Activated CD4-positive, CD25-positive, alpha-beta regulatory T cell (primary cell): ENCODE results near the gene PYGO1.
"Not testable (repeated sequence)": the region's sequence is repeated elsewhere in the genome, so short reads cannot be mapped to it uniquely, and the experiment has no call there.

Experiments
- DNase-seq, 4 experiments: peaks; one replicate each; lab custom pipeline; 2025; lab: John Stamatoyannopoulos, UW

PYGO1 gene, protein sequence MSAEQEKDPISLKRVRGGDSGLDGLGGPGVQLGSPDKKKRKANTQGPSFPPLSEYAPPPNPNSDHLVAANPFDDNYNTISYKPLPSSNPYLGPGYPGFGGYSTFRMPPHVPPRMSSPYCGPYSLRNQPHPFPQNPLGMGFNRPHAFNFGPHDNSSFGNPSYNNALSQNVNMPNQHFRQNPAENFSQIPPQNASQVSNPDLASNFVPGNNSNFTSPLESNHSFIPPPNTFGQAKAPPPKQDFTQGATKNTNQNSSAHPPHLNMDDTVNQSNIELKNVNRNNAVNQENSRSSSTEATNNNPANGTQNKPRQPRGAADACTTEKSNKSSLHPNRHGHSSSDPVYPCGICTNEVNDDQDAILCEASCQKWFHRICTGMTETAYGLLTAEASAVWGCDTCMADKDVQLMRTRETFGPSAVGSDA

DNA sequence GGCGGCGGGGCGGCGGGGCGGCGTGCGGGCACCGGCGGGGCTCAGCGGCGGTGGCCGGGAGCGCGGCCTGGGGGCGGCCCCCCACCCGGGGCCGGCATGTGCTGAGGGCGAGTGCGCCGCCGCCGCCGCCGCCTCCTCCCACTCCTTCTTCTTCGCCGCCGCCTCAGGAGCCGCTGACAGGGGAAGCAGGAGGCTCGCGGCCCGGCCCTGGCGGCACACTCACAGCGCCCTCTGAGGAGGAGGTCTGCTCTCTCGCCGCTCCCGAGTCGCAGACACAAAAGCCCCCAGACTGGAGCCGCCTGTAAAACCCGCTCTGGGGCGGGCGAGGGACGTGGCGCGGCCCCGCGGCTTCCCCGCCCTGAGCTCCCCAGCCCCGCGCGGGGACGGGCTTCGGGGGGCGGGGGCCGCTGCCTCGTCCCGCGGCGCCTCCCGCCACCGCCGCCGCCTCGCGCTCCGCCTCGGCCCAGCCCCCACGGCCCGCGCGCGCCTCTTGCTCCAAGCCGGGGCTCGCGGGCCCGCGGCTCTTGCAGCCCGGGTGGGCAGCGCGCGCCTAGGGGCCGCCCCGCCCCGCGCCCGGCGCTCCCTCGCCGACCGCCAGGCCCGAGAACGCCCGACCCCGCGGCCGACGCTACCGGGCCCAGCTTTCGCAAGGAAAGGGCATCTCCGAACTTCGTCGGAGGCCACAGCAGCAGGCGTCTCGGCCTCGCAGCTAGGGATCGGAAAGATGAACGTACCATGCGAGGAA, at the start of gene PYGO1:
TSS of gene PYGO1 (minus strand) at position 276 of the 745 bp plus-strand sequence. CDS start 462 bp downstream, outside the sequence.
- DNase-seq: no peak

DNA sequence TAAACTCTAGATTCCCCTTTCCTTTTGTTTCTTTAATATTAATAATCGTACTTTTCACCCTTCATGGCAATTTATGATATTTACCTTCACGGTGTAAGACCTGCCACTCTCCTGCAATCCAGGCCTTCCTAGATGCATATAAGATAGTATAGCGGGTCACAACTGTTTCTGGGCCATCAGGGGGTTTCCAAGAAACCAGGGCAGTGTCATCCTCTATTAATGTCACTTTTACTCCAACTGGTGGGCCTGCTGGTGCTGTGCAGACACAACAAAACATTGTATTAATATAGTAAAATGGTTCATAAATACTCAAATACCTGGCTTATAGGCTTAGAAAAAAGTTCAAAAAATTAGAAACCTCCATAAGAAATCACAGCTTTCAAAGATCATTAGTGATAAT, 48.9 kb upstream of the PYGO1 start:
- DNase-seq: no peak

DNA sequence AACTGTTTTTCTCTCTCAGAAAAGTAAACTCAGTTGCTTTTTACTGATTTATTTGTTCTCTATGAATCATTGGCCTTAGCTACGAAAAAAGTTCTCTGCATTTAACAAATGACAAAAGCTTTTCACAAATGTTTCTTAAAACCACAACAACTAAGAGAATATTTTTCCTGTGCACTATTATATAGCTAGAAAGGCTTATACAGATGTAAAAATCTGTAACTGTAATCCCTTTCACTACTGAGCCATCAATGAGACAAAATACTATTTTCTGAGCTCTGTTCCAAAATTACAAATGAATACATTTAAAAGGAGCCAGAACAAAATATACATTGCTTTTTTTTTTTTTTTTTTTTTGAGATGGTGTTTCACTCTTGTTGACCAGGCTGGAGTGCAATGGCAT, 45.6 kb upstream of the PYGO1 start:
- no peak for DNase-seq

DNA sequence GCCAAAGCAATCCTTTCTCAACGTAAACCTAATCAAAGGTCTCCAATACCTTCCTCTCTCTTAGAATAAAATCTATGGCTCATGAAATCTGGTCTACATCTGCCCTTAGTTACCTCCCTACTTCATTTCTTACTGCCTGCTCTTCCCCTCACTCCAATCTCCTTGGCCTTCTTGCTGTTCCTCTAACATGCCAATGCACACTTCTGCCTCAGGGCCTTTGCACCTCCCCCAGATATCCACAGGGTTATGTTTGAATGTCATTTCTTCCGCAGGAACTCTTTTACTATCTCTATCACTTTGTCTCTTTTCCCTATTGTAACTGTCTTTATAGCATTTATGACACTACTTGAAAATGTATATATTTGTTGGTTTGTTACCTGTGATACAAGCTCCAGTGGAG, 44.3 kb upstream of the PYGO1 start:
- no peak for DNase-seq

DNA sequence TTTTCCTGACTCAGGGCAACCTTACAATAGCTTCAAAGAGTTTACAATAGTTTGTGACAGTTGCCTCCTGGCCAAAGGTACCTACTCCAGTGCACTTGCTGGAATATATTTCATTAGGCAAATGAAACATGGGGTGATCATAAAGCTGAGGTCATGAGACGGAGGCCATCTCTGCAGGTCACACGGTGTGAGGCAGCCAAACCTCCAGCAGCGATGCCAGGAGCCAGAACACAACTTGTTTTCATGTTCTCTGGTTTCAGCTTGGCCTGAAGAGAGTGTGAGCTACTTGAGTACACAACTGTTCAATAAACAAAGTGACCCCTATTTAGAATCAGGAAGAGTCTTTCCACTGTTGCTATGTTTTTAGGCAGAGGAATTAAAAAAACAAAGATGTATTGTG, 42.7 kb upstream of the PYGO1 start:
- no peak for DNase-seq

DNA sequence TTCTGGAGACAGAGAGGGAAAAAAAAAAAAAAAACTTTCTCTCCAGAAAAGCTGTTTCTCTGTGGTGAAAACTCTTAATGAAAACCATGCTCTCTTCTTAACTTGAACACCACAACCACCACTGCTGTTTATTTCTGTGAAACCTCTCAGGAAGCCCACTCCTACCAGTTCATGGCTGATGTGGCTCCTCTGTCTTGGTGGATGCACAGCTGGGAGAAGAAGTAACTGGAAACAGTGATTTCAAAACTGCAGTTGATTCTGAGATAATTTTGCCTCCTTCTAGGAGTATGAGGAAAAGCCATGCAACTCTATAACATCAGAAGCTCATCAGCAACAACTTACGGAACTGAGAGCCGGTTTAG, 40.2 kb upstream of the PYGO1 start:
- no peak for DNase-seq

DNA sequence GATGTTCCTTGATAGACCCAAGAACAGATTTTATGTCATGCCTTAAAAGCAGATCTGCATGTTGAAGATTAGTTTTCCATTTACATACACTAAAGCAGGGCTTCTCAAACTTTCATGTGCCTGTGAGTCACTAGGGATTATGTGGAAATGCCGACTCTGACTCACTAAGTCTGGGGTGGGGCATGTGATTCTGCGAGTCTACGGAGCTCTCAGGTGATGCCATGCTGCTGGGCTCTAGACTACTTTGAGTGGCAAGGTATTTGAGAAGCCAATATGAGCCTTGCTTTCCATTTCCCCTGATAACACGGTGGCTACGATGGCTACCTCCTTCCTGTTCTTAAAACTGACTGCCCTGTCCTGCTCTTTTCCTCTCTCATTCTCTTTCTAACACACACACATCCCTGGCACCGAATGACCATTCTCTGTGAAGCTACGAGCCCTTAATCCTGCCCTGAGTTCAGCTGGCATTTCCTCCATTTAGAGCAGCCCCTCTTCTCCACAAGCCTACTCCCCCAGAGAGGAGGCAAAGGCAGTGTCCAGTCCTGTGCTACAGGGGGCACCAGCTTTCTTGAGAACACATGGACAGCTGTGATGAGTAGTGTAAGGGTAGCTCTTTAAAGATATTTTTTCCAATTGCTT, 39.7 kb upstream of the PYGO1 start:
- no peak for DNase-seq

DNA sequence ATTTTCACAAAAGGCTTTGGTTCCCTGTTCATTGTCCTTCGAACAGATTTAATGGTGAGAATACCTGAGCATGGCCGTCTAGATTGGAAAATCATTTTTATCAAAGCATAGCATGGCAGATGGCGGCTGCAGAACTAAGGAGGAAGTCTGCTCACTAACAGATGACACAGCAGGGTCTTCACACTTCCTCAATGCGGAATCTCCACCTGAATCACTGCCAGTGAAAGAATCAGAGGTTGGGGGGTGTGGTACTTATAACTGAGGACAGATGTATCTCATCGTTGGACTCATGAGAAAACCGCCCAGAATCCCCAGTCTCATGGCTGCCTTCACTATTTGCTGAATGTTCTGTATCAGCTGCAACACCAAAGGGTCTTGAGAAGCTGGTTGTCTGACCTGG, 31.6 kb upstream of the PYGO1 start:
- no peak for DNase-seq

DNA sequence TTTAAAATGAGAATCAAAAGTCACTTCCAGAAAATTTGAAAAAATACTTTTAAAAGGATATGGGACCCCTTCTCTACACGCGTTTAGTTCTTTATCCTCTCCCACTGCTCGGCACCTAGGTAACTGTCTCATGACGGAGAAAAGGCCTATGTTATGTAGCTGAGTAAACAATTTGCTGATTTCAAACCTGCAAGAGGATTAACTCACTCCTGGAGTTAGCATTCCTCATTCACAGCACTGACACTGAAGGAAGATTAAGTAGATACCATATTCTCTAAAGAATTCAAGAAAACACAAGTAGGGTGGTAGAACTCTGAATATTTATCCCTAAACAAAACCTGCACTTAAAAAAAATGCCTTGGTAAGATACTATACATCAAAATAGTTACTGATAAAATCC, 30.2 kb upstream of the PYGO1 start:
- DNase-seq: no peak

DNA sequence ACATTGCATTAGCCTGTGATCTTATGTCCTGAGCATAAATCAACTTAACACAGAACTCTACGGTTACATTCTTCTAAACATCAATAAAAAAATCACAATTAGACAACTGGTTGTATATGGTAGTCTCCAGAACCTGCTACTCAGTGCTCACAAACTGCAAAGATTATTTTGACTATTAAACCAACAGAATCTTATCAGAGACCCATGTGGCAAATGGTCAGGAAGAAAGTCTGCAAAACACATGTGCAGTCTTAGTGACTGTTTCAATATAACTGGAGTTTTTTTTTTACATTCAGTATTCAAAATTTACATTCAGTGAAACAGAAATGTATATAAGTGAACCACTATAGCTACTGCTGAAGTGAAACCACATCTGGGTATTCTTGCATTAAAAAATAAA, 27.3 kb upstream of the PYGO1 start:
- no peak for DNase-seq

DNA sequence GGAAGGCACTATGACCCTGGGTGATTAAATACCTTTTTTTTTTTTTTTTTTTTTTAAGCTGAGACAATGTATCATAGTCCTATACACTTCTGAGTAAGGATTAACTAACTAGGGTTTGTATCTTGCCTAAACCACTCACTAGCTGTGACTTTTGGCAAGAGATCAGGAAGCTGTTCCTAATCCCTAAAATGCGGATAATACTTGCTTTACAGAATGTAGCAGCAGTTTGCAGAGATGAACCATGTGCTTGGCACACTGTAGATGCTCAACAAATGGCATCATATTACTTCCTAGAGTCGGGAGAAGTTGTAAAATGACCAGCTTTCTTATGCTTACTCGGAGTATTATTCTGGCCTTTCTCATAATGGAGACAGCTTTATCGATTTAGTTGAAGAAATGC, 25.6 kb upstream of the PYGO1 start:
- no peak for DNase-seq

DNA sequence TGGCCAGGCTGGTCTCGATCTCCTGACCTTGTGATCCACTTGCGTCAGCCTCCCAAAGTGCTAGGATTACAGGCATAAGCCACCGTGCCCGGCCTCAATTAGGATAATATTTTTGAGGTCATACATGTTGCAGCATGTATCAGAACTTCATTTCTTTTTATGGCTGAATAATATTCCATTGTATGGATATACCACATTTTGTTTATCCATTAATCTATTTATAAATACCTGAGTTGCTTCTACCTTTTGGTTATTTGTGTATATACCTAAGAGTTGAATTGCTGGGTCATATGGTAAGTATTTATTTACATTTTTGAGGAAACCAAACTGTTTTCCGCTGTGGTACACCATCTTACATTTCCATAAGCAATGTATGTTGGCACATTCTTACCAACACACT, 18.1 kb upstream of the PYGO1 start:
- DNase-seq: no peak

DNA sequence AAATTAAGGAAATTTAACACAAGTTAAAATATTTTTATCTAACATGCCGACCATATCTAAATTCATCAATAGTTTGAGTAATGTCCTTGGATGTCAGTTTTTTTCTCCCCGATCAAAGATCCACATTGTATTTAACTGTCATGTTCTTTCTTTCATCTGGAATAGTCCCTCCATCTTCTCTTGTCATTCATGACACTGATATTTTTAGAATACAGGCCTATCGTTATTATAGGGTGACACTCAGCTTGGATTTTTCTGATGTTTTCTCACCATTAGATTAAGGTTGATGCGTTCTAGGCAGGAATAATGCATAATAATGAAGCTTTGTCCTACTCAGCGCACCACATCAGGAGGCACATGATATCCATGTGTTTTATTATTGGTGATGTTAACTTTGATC, 13.2 kb upstream of the PYGO1 start:
- DNase-seq: no peak

DNA sequence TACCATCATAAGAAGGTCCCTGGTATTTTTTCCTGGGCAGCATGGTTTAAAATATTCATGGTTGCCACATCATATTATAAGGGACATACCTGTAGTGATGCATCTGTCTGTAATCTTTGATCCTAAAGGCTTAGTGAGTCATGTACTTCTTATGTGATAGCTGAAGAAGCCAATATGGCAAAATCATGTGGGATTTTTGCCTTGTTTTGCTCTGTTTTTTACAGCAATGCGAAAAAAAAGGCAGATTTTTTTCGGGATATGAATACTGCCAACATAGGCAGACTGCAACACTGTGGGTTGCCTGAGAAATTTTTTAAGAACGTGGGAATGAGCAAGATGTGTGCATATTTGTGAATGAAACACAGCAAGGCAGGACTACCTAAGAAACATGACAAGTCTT, 11.3 kb upstream of the PYGO1 start:
- no peak for DNase-seq

DNA sequence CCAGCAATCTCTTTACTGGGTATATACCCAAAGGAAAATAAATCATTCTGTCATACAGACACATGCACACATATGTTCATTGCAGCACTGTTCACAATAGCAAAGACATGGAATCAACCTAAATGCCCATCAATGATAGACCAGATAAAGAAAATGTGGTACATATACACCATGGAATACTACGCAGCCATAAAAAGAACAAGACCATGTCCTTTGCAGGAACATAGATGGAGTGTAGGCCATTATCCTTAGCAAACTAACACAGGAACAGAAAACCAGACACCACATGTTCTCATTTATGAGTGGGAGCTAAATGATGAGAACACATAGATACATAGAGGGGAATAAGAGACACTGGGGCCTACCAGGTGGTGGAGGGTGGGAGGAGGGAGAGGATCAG, 4.9 kb upstream of the PYGO1 start:
- not testable (repeated sequence) for DNase-seq

DNA sequence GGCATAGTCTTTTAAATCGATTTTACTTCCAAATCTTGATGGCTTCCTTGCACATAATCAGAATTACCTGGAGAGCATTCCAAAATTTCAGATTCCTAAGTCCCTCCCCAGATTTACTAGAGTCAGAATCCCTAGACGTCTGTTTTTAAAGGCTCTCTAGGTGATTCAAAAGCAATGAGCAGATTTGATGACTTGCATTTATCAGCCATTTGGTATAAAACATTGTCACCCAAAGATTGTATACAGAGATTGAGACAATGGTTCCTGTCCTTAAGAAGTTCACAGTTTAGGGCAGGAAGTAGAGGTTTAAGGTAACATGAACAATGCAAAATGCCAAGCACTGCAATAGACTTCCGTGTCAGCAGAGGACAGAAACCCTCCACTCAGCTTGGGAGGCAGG, 2.6 kb upstream of the PYGO1 start:
- DNase-seq: no peak

DNA sequence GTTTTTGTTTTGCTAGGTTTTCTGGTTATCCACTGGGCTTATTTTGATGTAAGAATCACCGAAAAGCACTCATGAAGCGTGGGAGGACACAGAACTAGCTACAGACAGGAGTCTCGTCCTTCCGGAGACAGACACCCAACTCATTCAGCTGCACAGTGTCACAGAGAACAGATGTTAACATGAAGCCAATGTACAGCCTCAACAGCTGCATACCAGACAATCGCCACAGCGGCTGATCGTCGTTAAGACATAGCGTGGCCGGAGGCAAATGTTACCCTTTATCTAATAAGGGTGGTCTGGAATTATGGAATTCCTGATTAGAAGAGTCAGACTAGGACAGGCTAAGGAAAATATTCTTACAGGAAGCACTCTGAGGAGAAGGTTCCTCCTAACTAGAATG, 1.1 kb upstream of the PYGO1 start:
- no peak for DNase-seq

DNA sequence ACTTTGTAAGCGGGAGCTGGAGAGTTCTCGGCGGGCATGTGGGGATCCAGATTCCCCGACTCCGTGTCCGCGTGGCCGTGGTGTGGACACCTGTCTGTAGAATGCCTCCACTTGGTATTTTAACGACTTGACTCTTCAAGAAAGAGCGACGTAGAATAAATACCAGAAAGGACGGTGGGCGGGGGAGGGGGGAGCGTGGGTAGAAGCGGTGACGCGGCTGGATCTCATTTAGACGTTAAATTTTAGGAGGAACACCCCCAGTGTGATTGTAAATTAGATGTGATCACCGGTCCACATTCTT, 620 bp upstream of the PYGO1 start:
- no peak for DNase-seq

DNA sequence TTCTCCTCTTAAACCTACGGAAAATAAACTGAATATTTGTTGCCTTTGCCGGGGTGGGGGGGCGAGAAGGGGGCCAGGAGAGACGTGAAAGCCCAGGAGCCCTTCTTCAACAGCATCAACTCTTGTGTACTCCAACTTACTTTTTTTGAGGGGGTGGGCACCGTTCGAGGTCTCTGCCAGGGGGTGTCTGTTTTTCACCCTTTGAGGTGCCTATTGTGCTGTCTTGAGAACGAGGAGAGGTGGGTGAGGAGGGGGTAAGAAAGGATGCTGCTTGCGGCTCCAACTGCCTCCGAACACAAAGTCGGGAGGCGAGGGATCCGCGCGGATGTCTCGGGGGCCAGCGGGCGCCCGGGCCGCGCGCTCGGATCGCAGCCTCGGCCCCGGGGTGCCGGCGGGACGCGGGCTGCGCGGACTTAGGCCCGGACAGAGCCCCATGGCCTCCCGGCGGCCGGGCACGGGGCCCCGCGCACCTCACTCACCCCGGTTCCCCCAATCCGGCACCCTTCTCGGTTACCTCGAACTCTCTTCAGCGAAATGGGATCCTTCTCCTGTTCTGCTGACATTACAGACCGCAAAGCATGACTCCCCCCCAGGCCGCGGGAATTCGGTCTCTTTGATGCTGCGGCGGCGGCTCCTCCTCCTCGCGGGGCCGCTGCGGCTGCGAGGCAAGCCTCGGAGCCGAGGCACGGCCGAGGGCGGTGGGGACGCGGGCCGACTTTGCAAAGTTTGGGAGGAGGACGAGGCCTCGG, 650 bp downstream of the PYGO1 start:
- DNase-seq: no peak

DNA sequence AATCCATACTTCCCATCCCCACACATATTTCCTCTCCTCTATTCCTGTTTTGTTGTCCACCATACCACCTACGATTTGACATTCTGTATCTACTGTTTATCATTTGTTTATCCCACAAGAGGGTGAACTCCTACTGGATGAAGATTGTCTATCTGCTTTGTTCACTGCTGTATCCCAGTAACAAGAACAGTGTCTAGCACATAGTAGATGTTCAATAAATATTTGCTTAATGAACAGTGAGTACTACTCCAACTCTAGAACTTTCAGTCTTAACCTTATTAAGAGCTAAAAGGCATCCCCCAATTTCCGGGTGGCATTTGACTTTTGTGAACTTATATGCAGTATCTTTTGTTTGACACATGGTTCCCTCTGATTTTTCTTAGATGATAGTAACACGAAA, 1.3 kb downstream of the PYGO1 start:
- DNase-seq: no peak

DNA sequence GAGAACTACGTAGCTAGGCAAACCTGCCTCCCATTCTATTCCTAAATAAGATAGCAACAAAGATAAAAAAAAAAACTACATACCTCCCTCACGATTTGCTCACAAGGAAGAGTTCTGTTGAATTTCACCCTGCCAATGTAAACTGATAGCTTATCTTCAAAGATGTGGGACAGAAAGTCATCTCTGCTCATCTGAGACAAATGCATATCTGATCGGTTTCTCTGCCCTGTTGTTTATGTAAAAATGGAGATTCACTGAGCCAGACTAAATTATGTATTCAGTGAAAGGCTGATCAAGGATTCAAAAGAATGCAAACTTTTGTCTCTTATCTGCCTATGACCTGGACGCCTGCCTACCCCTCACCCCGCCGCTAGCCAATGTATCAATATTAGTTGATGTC, 11.2 kb downstream of the PYGO1 start:
- no peak for DNase-seq

DNA sequence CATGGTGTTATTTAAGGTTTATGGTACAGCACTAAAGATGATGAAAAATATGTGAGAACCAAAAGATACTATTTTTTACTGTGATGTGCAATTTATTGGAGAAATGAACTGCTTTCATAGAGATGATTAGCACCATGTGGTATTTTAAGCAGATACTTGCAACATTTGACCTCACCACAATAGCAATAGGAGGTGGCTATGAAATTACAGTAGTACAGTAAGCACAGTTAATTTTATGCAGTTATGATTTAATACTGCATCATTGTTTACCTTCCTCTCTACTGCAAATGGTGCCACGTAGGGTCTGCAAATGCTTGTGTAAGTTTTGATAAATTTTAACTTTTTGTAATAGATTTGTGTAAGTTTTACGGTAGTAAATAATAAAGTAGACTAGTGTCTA, 14.0 kb downstream of the PYGO1 start:
- DNase-seq: no peak

DNA sequence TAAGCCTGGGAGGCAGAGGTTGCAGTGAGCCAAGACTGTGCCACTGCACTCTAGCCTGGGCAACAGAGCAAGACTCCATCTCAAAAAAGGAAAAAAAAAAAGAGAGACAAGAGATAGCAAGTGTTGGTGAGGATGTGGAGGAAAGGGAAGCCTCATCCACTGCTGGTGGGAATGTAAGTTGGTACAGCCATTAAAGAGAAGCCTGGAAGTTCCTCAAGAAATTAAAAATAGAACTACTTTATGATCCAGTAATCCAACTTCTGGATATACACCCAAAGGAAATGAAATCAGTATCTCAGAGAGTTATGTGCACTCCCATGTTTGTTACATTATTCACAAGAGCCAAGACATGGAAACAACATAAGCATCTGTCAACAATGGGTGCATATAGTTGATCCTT, 14.9 kb downstream of the PYGO1 start:
- DNase-seq: no peak
